ENCODE data around the gene DAB1. TPM values are rescaled to one million over a fixed set of nuclear protein-coding genes. Genes with fewer than 3 reads are reported as not detected.

DAB1 gene
- 0.21 and 0.27 TPM in 2 replicates for total RNA-seq
- long read RNA-seq, partial matches to known transcripts, result 0 of 2 reads
- long read RNA-seq, other reads (novel, unspliced or antisense), result 2 of 2 reads

DNA sequence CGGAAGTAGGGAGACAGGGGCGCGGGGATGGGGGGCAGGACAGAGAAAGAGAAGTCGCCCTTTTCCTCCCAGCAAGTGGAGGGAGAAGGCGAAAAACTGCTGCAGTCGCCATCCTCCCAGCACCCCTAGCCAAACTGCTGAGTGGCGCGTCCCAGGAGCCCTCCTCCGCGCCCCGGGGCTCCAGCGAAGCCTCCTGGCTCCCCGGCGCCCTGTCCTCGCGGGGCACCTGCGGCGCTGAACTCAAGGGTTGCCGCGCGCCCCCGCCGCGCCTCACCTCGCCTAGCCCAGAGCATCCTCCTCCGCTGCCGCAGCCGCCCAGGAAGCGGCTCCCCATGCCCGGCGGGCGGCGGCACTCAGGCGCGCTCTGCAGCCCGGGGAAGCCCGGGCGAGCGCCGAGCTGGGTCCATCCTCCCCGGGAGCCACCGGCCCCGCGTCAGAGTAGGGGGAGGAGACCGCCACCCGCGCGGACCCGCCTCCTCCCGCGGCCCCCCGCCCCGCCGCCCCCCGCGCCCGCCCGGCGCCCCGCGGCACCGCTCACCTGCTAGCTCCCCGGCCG, at the start of gene DAB1:
DAB1 (minus strand) TSS at position 405 of the 556 bp plus-strand sequence. CDS start 133,030 bp downstream, outside the sequence.
- TF ChIP-seq, protein P1, sequence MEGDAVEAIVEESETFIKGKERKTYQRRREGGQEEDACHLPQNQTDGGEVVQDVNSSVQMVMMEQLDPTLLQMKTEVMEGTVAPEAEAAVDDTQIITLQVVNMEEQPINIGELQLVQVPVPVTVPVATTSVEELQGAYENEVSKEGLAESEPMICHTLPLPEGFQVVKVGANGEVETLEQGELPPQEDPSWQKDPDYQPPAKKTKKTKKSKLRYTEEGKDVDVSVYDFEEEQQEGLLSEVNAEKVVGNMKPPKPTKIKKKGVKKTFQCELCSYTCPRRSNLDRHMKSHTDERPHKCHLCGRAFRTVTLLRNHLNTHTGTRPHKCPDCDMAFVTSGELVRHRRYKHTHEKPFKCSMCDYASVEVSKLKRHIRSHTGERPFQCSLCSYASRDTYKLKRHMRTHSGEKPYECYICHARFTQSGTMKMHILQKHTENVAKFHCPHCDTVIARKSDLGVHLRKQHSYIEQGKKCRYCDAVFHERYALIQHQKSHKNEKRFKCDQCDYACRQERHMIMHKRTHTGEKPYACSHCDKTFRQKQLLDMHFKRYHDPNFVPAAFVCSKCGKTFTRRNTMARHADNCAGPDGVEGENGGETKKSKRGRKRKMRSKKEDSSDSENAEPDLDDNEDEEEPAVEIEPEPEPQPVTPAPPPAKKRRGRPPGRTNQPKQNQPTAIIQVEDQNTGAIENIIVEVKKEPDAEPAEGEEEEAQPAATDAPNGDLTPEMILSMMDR (IDR thresholded peaks at IDR 0.05), result no peak

DNA sequence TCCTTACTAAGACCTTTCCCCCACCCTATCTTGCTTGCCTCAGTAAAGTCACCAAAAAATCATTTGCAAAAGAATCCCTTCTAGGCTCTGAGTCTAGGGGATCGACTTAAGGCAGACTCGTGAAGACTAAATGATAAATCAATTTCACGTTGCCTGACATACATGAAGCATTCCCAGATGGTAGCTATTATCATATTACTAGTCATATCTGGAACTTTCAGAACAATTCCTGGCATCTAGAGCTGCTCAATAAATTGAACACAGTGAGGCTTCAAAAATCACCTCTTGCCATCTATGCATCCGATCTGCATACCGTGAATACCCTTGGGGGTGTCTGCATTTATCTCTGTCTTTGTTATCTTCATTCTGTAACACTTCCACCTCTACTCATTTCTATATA, 49.6 kb upstream of the DAB1 start:
- Mint-ChIP-seq H3K27me3 (ENCODE audit: unreplicated experiment) (no peaks in the 10 kb centered on the region), H3K36me3 (ENCODE audit: unreplicated experiment) (no peaks in the 10 kb centered on the region), H3K9me3 (ENCODE audit: unreplicated experiment) (no peaks in the 10 kb centered on the region), H3K4me1 (ENCODE audit: unreplicated experiment) (peaks cover 55% of the 10 kb centered on the region), H3K4me3 (ENCODE audit: unreplicated experiment) (no peak overlapping the region), H3K27ac (ENCODE audit: unreplicated experiment) (no peak overlapping the region)
- TF ChIP-seq, protein P1 (IDR thresholded peaks at IDR 0.05), result no peak
- DNase-seq (ENCODE audit: extremely low spot score, unreplicated experiment), result no peak

More for the DNA sequence above, at the start of gene DAB1:
- peak within 1 kb of the TSS; percentile 81 for H3K4me3 Mint-ChIP-seq (ENCODE audit: unreplicated experiment)
- no peak within 1 kb of the TSS for H3K27ac Mint-ChIP-seq (ENCODE audit: unreplicated experiment)
- H3K4me1 Mint-ChIP-seq (ENCODE audit: unreplicated experiment), result peaks cover 19% of the 10 kb centered on the region
- H3K9me3 Mint-ChIP-seq (ENCODE audit: unreplicated experiment), result no peaks in the 10 kb centered on the region
- H3K36me3 Mint-ChIP-seq (ENCODE audit: unreplicated experiment), result no peaks in the 10 kb centered on the region
- H3K27me3 Mint-ChIP-seq (ENCODE audit: unreplicated experiment), result peaks cover 73% of the 10 kb centered on the region
- DNase-seq (ENCODE audit: extremely low spot score, unreplicated experiment), result peak; percentile 82

DNA sequence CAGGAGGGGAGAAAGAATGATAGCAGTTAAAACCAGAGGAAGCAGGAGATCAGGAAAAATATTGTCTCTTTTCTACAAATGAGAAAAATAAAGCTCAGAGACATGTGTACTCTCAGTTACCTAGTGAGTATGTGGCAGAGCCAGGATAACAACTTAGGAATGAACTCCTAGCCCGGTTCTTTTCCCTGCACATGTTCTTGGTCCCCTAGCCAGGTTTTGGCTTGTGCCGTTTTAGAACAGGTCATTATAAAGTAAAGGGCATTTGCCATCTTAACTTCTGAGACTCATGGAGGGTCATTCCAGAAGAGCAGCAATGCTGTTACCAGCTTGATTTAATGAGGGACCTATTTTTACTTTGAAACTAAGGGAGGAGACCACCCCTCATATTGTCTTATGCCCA, 48.1 kb upstream of the DAB1 start:
- no peaks in the 10 kb centered on the region for H3K27me3 Mint-ChIP-seq (ENCODE audit: unreplicated experiment)
- TF ChIP-seq, protein P1 (IDR thresholded peaks at IDR 0.05), result no peak
- no peak overlapping the region for H3K4me3 Mint-ChIP-seq (ENCODE audit: unreplicated experiment)
- no peaks in the 10 kb centered on the region for H3K9me3 Mint-ChIP-seq (ENCODE audit: unreplicated experiment)
- DNase-seq (ENCODE audit: extremely low spot score, unreplicated experiment), result no peak
- no peaks in the 10 kb centered on the region for H3K36me3 Mint-ChIP-seq (ENCODE audit: unreplicated experiment)
- H3K4me1 Mint-ChIP-seq (ENCODE audit: unreplicated experiment), result peaks cover 65% of the 10 kb centered on the region
- H3K27ac Mint-ChIP-seq (ENCODE audit: unreplicated experiment), result no peak overlapping the region

DNA sequence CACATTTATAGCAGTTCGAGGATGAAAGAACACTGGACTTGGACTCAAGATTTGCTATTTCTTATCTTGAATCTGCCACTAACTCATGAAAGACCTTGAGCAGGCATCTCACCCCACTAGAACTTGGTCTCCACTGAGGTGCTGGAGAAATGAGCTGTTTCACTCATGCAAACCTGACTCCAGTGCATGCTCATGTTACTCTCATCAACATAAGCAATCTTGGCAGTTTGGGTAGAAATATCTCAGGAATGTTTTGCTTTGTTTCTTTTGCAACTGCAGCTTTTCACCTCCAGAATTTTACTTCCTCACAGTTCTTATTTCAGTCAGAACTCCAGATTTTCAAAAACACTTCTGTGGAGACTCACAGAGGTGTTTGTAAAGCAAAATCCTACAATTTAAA, 46.2 kb upstream of the DAB1 start:
- DNase-seq (ENCODE audit: extremely low spot score, unreplicated experiment), result no peak
- H3K27me3 Mint-ChIP-seq (ENCODE audit: unreplicated experiment), result no peaks in the 10 kb centered on the region
- no peaks in the 10 kb centered on the region for H3K36me3 Mint-ChIP-seq (ENCODE audit: unreplicated experiment)
- peak overlapping the region; percentile 54 for H3K27ac Mint-ChIP-seq (ENCODE audit: unreplicated experiment)
- H3K4me3 Mint-ChIP-seq (ENCODE audit: unreplicated experiment), result no peak overlapping the region
- TF ChIP-seq, protein P1 (IDR thresholded peaks at IDR 0.05), result no peak
- H3K9me3 Mint-ChIP-seq (ENCODE audit: unreplicated experiment), result no peaks in the 10 kb centered on the region
- H3K4me1 Mint-ChIP-seq (ENCODE audit: unreplicated experiment), result peaks cover 65% of the 10 kb centered on the region

DNA sequence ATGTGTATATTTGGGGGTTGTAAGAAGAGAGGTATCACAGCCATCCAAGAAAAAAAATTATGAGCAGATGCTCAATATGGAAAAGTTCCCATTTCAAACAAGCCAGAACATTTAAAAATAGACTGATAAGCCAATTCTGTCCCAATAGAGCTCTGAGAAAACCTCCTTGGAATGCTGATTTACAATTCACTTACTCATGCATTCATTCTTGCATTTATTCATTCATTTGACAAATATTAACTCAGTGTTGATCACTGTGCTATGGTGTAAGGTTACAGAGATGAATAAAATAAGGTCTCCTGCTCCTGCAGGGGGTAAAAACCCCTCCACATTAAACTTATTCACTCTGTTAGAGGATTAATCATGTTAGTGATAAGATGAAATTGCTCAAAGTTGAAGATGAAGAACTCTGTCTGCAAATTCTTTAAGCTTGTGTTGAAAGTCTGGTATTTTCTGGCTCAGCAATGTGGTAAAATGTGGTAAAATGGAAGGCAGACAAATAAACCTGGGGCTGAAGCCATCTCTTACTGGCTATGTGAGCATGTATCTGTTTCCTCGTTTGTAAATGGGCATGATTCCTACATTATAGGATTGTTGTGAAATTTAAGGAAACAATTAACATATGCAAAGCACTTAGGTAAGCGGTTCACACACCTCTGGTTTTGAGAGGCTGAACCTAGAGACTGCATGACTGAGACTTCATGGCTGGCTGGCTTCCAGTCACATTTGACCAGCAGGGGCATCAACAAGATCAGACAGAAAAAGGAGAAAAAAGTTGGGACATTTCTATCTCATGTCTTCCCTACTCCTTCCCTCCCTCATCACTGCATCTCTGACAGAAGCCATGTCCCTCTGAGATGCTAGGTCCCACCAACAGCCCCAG, 45.0 kb upstream of the DAB1 start:
- no peak for DNase-seq (ENCODE audit: extremely low spot score, unreplicated experiment)
- no peaks in the 10 kb centered on the region for H3K36me3 Mint-ChIP-seq (ENCODE audit: unreplicated experiment)
- H3K27me3 Mint-ChIP-seq (ENCODE audit: unreplicated experiment), result no peaks in the 10 kb centered on the region
- no peaks in the 10 kb centered on the region for H3K9me3 Mint-ChIP-seq (ENCODE audit: unreplicated experiment)
- H3K4me1 Mint-ChIP-seq (ENCODE audit: unreplicated experiment), result peaks cover 64% of the 10 kb centered on the region
- TF ChIP-seq, protein P1 (IDR thresholded peaks at IDR 0.05), result no peak
- H3K27ac Mint-ChIP-seq (ENCODE audit: unreplicated experiment), result peak overlapping the region; percentile 27
- no peak overlapping the region for H3K4me3 Mint-ChIP-seq (ENCODE audit: unreplicated experiment)

All from osteocyte (in vitro differentiated cells).